Measurements from ENCODE around the gene KRT7. TPM values are rescaled to one million over a fixed set of nuclear protein-coding genes. Genes with fewer than 3 reads are reported as not detected.

The KRT7 gene
- total RNA-seq, 1 experiment from 2014 or later, result 10.0 TPM

GRCh38 chr12:52210925-52211650 is 22.0 kb upstream of the KRT7 start:
- Histone ChIP-seq H3K4me1 (ENCODE audit: insufficient read depth, low read length) (no peaks in the 10 kb centered on the region), H3K56ac (ENCODE audit: insufficient read length, low read depth, low read length) (no peak overlapping the region), H2AFZ (ENCODE audit: low read length) (no peak overlapping the region), H3K23ac (ENCODE audit: insufficient read length, low read depth, low read length) (no peak overlapping the region), H2BK20ac (ENCODE audit: low read depth, low read length, poor library complexity, severe bottlenecking) (no peak overlapping the region), H4K5ac (ENCODE audit: insufficient read length, low read depth, low read length) (no peak overlapping the region), H3K23me2 (ENCODE audit: insufficient read length, low read depth, low read length, poor library complexity, severe bottlenecking) (no peaks in the 10 kb centered on the region), H2BK12ac (ENCODE audit: insufficient read length, low read depth, low read length) (no peak overlapping the region), H3K4me2 (ENCODE audit: insufficient read depth, insufficient read length, low read length) (no peak overlapping the region), H4K91ac (ENCODE audit: insufficient read length, low read depth, low read length) (no peak overlapping the region), H3K14ac (ENCODE audit: insufficient read depth, low read length) (no peak overlapping the region; the same call in 1 of the 2 replicates), H2BK120ac (ENCODE audit: low read depth, low read length, poor library complexity, severe bottlenecking) (no peak overlapping the region), H3K18ac (ENCODE audit: insufficient read length, low read depth, low read length) (no peak overlapping the region), H3K9me3 (ENCODE audit: control insufficient read depth, low read depth, low read length) (no peaks in the 10 kb centered on the region), H4K8ac (replicated peaks; ENCODE audit: insufficient read length, low read depth, low read length) (no peak overlapping the region), H3K79me2 (ENCODE audit: insufficient read depth, low read length) (no peaks in the 10 kb centered on the region), H2BK15ac (ENCODE audit: low read depth, low read length) (no peak overlapping the region), H3K27me3 (ENCODE audit: insufficient read depth, low read length) (no peaks in the 10 kb centered on the region), H3K9ac (ENCODE audit: extremely low read depth, insufficient read length, low read length) (no peak overlapping the region), H3K27ac (ENCODE audit: insufficient read length, low read depth, low read length) (no peak overlapping the region), H2AK5ac (ENCODE audit: insufficient read length, low read length) (no peak overlapping the region), H3K79me1 (ENCODE audit: insufficient read depth, low read depth, low read length, poor library complexity, severe bottlenecking) (no peaks in the 10 kb centered on the region), H2BK5ac (ENCODE audit: insufficient read length, low read length) (no peak overlapping the region), H3K4ac (ENCODE audit: low read depth, low read length) (no peak overlapping the region), H3T11ph (ENCODE audit: low read length) (no peak overlapping the region), H4K20me1 (ENCODE audit: control insufficient read depth, insufficient read depth, insufficient read length) (no peaks in the 10 kb centered on the region)
- no peaks in the 10 kb centered on the region; a peak in 1 of 7 replicates for H3K36me3 Mint-ChIP-seq (ENCODE audit: insufficient read depth in 1 of 3, low read depth in 3 of 3)
- DNase-seq, result no peak
- peaks cover 10% of the 10 kb centered on the region for H3K27me3 Mint-ChIP-seq (ENCODE audit: low read depth)
- H3K27ac Mint-ChIP-seq, result peak overlapping the region in 1 of 3 experiments; percentile 46; a peak in 1 of 7 replicates
- H3K4me3 Mint-ChIP-seq, result no peak overlapping the region
- peaks cover 4 to 25% of the 10 kb centered on the region in 2 experiments for H3K4me1 Mint-ChIP-seq
- TF ChIP-seq, protein P1, sequence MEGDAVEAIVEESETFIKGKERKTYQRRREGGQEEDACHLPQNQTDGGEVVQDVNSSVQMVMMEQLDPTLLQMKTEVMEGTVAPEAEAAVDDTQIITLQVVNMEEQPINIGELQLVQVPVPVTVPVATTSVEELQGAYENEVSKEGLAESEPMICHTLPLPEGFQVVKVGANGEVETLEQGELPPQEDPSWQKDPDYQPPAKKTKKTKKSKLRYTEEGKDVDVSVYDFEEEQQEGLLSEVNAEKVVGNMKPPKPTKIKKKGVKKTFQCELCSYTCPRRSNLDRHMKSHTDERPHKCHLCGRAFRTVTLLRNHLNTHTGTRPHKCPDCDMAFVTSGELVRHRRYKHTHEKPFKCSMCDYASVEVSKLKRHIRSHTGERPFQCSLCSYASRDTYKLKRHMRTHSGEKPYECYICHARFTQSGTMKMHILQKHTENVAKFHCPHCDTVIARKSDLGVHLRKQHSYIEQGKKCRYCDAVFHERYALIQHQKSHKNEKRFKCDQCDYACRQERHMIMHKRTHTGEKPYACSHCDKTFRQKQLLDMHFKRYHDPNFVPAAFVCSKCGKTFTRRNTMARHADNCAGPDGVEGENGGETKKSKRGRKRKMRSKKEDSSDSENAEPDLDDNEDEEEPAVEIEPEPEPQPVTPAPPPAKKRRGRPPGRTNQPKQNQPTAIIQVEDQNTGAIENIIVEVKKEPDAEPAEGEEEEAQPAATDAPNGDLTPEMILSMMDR (conservative IDR thresholded peaks at IDR 0.05), result no peak
- H3K9me3 Mint-ChIP-seq, result no peaks in the 10 kb centered on the region
- no CpG with 5 or more reads among the region's 10 CpGs for WGBS (ENCODE audit: extremely low coverage, insufficient read length, low lambda C conversion rate)
